Kidney (tissue), 14 donors: ENCODE measurements around the gene WRAP73. TPM values are rescaled to one million over a fixed set of nuclear protein-coding genes. Genes with fewer than 3 reads are reported as not detected.

Experiments used
- DNase-seq, 5 donors: peaks; one replicate each; pipeline ENCODE4 v3.0.0-alpha.2; 2013 to 2020
- FAIRE-seq: peaks from 2 replicates; lab custom pipeline; 2012; peaks lifted over from hg19 to GRCh38; lab: Jason Lieb, UNC
- H3K27ac ChIP-seq, 2 donors: one replicate each; pipeline ENCODE4 v1.7.0; 2013; ENCODE audit warnings: low read depth in 2 of 2, low read length in 2 of 2, inconsistent platforms in 1 of 2
- H3K27me3 ChIP-seq: one replicate; pipeline ENCODE4 v1.7.1; 2013; ENCODE audit warnings: low read length, inconsistent platforms; ENCODE audit not compliant: control insufficient read depth, insufficient read depth
- H3K36me3 ChIP-seq, 3 donors: one replicate each; pipeline versions ENCODE4 v1.7.0 to v1.7.1; 2013; ENCODE audit warnings: low read length in 3 of 3, control low read depth in 1 of 3, inconsistent platforms in 1 of 3; ENCODE audit not compliant: insufficient read depth in 3 of 3, control insufficient read depth in 2 of 3
- H3K4me1 ChIP-seq, 3 donors: one replicate each; pipeline versions ENCODE4 v1.7.0 to v1.7.1; 2013; ENCODE audit warnings: low read length in 3 of 3, inconsistent platforms in 1 of 3, low read depth in 1 of 3; ENCODE audit not compliant: control insufficient read depth in 2 of 3, insufficient read depth in 2 of 3
- H3K4me3 ChIP-seq, 3 donors: one replicate each; pipeline versions ENCODE4 v1.7.0 to v1.8.1; 2013; ENCODE audit warnings: low read length in 3 of 3, control low read depth in 1 of 3, inconsistent platforms in 1 of 3
- H3K9ac ChIP-seq, 3 donors: one replicate each; pipeline versions ENCODE4 v1.7.0 to v1.7.1; 2013; ENCODE audit warnings: low read length in 3 of 3, control low read depth in 1 of 3, inconsistent platforms in 1 of 3
- H3K9me3 ChIP-seq, 3 donors: one replicate each; pipeline versions ENCODE4 v1.7.0 to v1.7.1; 2013; ENCODE audit warnings: low read length in 3 of 3, control low read depth in 1 of 3, inconsistent platforms in 1 of 3; ENCODE audit not compliant: control insufficient read depth in 2 of 3, insufficient read depth in 1 of 3
- intact Hi-C: fragments of 100-400 bp; cut with DNase I; formaldehyde crosslinking; loops from one replicate; pipeline ENCODE4 v1.11.1; 2022
- polyA plus RNA-seq: library from polyadenylated mRNA; stranded (reverse); fragments of 350-450 nt; fragmentation: Illumina TruSeq; extraction: RNeasy Lipid Tissue Mini Kit (QIAGEN cat#74804); gene quantifications from one replicate; pipeline ENCODE4 v1.2.3, GENCODE V29; 2014; ENCODE audit warnings: low read depth, low replicate concordance; ENCODE audit not compliant: insufficient read depth
- total RNA-seq: library from RNA; stranded (reverse); fragmentation: NEBNext Ultra II Directional; extraction: Animal tissue kit (Norgen Biotek cat#: 25700); gene quantifications from one replicate; pipeline ENCODE4 v1.2.1, GENCODE V29; 2021
- TF ChIP-seq, protein P1 (sequence below): IDR thresholded peaks from 3 replicates; pipeline ENCODE4 v1.5.1; 2012; ENCODE audit warnings: mild to moderate bottlenecking, moderate library complexity, borderline replicate concordance; ENCODE audit not compliant: insufficient read depth; ENCODE audit errors: extremely low read depth
- donor health status: control.
- donor health status: control.
- donor health status: control.
- donor health status: control.
- donor health status: control.
- donor health status: DM: yes; HTN: yes; CAD: no.
- donor health status: Normal renal cell carcinoma (clear cell type).

The WRAP73 gene
- total and polyA plus RNA-seq, 2 donors from 2014 or later = 18.4 to 19.6 TPM

GRCh38 chr1:3646596-3646995 lies 3.3 kb downstream of the WRAP73 start:
- Histone ChIP-seq H3K4me1 (peaks cover 0 to 12% (median 0%) of the 10 kb centered on the region in 3 donors), H3K4me3 (no peak overlapping the region), H3K9me3 (no peaks in the 10 kb centered on the region), H3K9ac (no peak overlapping the region), H3K27me3 (peaks cover 4% of the 10 kb centered on the region), H3K27ac (no peak overlapping the region), H3K36me3 (peaks cover 0 to 6% (median 3%) of the 10 kb centered on the region in 3 donors)
- FAIRE-seq (no peak), DNase-seq (peak in 1 of 5 donors; percentile 32)
- TF ChIP-seq, protein P1, sequence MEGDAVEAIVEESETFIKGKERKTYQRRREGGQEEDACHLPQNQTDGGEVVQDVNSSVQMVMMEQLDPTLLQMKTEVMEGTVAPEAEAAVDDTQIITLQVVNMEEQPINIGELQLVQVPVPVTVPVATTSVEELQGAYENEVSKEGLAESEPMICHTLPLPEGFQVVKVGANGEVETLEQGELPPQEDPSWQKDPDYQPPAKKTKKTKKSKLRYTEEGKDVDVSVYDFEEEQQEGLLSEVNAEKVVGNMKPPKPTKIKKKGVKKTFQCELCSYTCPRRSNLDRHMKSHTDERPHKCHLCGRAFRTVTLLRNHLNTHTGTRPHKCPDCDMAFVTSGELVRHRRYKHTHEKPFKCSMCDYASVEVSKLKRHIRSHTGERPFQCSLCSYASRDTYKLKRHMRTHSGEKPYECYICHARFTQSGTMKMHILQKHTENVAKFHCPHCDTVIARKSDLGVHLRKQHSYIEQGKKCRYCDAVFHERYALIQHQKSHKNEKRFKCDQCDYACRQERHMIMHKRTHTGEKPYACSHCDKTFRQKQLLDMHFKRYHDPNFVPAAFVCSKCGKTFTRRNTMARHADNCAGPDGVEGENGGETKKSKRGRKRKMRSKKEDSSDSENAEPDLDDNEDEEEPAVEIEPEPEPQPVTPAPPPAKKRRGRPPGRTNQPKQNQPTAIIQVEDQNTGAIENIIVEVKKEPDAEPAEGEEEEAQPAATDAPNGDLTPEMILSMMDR = no peak
- intact Hi-C loops = no loop called here

- intact Hi-C loops = no loop called here
- peaks cover 0 to 8% (median 3%) of the 10 kb centered on the region in 3 donors for H3K36me3 ChIP-seq
- FAIRE-seq (no peak), DNase-seq (peak in 1 of 5 donors; percentile 46)
- no peak overlapping the region for H3K9ac ChIP-seq
- H3K27ac ChIP-seq = no peak overlapping the region
- no peaks in the 10 kb centered on the region for H3K9me3 ChIP-seq
- peaks cover 0 to 10% (median 0%) of the 10 kb centered on the region in 3 donors for H3K4me1 ChIP-seq
- H3K27me3 ChIP-seq = peaks cover 4% of the 10 kb centered on the region
- TF ChIP-seq, protein P1 = no peak
- no peak overlapping the region for H3K4me3 ChIP-seq
Measured at GRCh38 chr1:3645666-3646355, 4.1 kb downstream of the WRAP73 start.

GRCh38 chr1:3645247-3645646 lies 4.7 kb downstream of the WRAP73 start:
- peaks cover 0 to 8% (median 0%) of the 10 kb centered on the region in 3 donors for H3K4me1 ChIP-seq
- TF ChIP-seq, protein P1 = no peak
- no peak overlapping the region for H3K27ac ChIP-seq
- H3K9ac ChIP-seq = no peak overlapping the region
- intact Hi-C loops = no loop called here
- DNase-seq = peak in 1 of 5 donors; percentile 23
- H3K27me3 ChIP-seq = peaks cover 2% of the 10 kb centered on the region
- no peaks in the 10 kb centered on the region for H3K9me3 ChIP-seq
- peaks cover 0 to 8% (median 3%) of the 10 kb centered on the region in 3 donors for H3K36me3 ChIP-seq
- no peak overlapping the region for H3K4me3 ChIP-seq
- no peak for FAIRE-seq
